Measurements from ENCODE around the gene RYR3. TPM values are rescaled to one million over a fixed set of nuclear protein-coding genes. Genes with fewer than 3 reads are reported as not detected.

RYR3 gene
- total and polyA plus RNA-seq, 2 of the 13 experiments (the other 11 are each of a cell fraction or from before 2014, with no cell fraction given): not detected

DNA sequence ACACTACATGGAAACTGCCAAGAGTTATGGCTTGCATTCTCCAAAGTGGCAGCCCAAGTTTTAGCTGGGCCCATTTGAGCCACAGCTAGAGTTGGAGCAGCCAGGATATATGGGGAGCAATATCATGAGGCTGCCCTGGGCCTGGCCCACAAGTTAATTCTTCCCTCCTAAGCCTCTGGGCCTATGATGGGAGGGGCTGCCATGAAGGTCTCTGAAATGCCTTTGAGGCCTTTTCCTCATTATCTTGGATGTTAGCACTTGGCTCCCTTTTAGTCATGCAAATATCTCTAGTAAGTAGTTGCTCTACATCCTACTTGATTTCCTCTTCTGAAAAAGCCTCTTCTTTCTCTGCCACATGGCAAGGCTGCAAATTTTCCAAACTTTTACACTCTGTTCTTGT, 400.0 kb downstream of the RYR3 start (continued):
- TF ChIP-seq JUND (CRISPR knock-in tag; IDR thresholded peaks at IDR 0.05) (no peak), ZNF619 (CRISPR knock-in tag; IDR thresholded peaks at IDR 0.05) (no peak), ZNF839 (CRISPR knock-in tag; IDR thresholded peaks at IDR 0.05; ENCODE audit: borderline replicate concordance) (no peak), RXRA (CRISPR knock-in tag; IDR thresholded peaks at IDR 0.05) (no peak), ZNF543 (CRISPR knock-in tag; IDR thresholded peaks at IDR 0.05) (no peak)
- TF ChIP-seq, protein P1, sequence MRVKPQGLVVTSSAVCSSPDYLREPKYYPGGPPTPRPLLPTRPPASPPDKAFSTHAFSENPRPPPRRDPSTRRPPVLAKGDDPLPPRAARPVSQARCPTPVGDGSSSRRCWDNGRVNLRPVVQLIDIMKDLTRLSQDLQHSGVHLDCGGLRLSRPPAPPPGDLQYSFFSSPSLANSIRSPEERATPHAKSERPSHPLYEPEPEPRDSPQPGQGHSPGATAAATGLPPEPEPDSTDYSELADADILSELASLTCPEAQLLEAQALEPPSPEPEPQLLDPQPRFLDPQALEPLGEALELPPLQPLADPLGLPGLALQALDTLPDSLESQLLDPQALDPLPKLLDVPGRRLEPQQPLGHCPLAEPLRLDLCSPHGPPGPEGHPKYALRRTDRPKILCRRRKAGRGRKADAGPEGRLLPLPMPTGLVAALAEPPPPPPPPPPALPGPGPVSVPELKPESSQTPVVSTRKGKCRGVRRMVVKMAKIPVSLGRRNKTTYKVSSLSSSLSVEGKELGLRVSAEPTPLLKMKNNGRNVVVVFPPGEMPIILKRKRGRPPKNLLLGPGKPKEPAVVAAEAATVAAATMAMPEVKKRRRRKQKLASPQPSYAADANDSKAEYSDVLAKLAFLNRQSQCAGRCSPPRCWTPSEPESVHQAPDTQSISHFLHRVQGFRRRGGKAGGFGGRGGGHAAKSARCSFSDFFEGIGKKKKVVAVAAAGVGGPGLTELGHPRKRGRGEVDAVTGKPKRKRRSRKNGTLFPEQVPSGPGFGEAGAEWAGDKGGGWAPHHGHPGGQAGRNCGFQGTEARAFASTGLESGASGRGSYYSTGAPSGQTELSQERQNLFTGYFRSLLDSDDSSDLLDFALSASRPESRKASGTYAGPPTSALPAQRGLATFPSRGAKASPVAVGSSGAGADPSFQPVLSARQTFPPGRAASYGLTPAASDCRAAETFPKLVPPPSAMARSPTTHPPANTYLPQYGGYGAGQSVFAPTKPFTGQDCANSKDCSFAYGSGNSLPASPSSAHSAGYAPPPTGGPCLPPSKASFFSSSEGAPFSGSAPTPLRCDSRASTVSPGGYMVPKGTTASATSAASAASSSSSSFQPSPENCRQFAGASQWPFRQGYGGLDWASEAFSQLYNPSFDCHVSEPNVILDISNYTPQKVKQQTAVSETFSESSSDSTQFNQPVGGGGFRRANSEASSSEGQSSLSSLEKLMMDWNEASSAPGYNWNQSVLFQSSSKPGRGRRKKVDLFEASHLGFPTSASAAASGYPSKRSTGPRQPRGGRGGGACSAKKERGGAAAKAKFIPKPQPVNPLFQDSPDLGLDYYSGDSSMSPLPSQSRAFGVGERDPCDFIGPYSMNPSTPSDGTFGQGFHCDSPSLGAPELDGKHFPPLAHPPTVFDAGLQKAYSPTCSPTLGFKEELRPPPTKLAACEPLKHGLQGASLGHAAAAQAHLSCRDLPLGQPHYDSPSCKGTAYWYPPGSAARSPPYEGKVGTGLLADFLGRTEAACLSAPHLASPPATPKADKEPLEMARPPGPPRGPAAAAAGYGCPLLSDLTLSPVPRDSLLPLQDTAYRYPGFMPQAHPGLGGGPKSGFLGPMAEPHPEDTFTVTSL (CRISPR knock-in tag; IDR thresholded peaks at IDR 0.05; ENCODE audit: borderline replicate concordance): no peak

DNA sequence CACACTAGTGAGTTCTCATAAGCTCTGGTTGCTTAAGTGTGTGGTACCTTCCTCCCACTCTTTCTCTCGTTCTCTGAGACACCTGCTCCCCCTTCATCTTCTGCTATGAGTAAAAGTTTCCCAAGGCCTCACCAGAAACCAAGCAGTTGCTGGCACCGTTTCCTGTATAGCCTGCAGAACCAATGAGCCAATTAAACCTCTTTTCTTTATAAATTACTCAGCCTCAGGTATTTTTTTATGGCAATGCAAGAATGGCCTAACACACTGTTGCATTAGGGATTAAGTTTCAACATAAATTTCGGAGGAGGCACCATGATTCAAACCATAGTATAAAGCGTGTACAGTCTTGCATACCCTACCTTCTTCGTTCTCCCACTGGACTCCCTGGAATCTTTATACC, 405.3 kb downstream of the RYR3 start:
- Histone ChIP-seq H3K4me2 (ENCODE audit: low read depth, low read length) (no peak overlapping the region), H3K9ac (ENCODE audit: insufficient read depth, low read depth, low read length) (no peak overlapping the region), H3K4me1 (ENCODE audit: insufficient read depth, low read length) (no peaks in the 10 kb centered on the region), H3K27me3 (ENCODE audit: control insufficient read depth in 1 of 2, insufficient read depth in 2 of 2, low read length in 2 of 2) (0 out of 5 replicates have a peak, but pooled peaks cover 0 to 2% of the 10 kb centered on the region in 2 experiments), H3K9me3 (ENCODE audit: low read length) (no peaks in the 10 kb centered on the region), H3K79me2 (ENCODE audit: insufficient read depth, low read length) (no peaks in the 10 kb centered on the region), H3K4me3 (replicated peaks in 1 of 3; ENCODE audit: insufficient read depth in 1 of 3, low read depth in 2 of 3, low read length in 3 of 3) (no peak overlapping the region), H4K20me1 (ENCODE audit: insufficient read depth, low read length) (no peaks in the 10 kb centered on the region), H2AFZ (ENCODE audit: low read length) (no peak overlapping the region), H3K36me3 (replicated peaks in 1 of 2; ENCODE audit: control insufficient read depth in 1 of 2, insufficient read depth in 2 of 2, low read length in 2 of 2) (no peaks in the 10 kb centered on the region), H3K27ac (ENCODE audit: extremely low read length, insufficient read depth, low read length) (no peak overlapping the region)
- no peak for FAIRE-seq
- ATAC-seq: no peak
- TF ChIP-seq, protein P2, sequence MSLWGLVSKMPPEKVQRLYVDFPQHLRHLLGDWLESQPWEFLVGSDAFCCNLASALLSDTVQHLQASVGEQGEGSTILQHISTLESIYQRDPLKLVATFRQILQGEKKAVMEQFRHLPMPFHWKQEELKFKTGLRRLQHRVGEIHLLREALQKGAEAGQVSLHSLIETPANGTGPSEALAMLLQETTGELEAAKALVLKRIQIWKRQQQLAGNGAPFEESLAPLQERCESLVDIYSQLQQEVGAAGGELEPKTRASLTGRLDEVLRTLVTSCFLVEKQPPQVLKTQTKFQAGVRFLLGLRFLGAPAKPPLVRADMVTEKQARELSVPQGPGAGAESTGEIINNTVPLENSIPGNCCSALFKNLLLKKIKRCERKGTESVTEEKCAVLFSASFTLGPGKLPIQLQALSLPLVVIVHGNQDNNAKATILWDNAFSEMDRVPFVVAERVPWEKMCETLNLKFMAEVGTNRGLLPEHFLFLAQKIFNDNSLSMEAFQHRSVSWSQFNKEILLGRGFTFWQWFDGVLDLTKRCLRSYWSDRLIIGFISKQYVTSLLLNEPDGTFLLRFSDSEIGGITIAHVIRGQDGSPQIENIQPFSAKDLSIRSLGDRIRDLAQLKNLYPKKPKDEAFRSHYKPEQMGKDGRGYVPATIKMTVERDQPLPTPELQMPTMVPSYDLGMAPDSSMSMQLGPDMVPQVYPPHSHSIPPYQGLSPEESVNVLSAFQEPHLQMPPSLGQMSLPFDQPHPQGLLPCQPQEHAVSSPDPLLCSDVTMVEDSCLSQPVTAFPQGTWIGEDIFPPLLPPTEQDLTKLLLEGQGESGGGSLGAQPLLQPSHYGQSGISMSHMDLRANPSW (CRISPR knock-in tag; IDR thresholded peaks at IDR 0.05; ENCODE audit: borderline replicate concordance): no peak
- TF ChIP-seq BRCA1 (CRISPR knock-in tag; IDR thresholded peaks at IDR 0.05): no peak
- no peak for TF ChIP-seq ZMYM3 (CRISPR knock-in tag; IDR thresholded peaks at IDR 0.05)
- intact Hi-C loops (cut with micrococcal nuclease; ENCODE audit: unreplicated experiment) (no loop called here), in situ Hi-C loops (cut with HindIII; ENCODE audit: extremely low pct_ligation_motif_present, low pct_unique_long_range_greater_than_20kb) (no loop called here)
- BruUV-seq (replicated peaks): no TSS peak
- POLR2A ChIA-PET: no interaction called here
- CTCF ChIA-PET (ENCODE audit: low intra/inter-chr PET ratio, low total read pairs): no interaction called here
- WGBS (ENCODE audit: low lambda C conversion rate): 2% methylated on average over 5 of the region's 5 CpGs
- DNase-seq (ENCODE audit: low spot score): no peak

Data from HepG2 (cell line).